NCI-H1105 treated with DMSO at 0.1 percent for 48 hours (cell line): Measurements from ENCODE around the gene HS6ST1.

Experiments used
- DNase-seq: peaks from one replicate; lab custom pipeline; 2025; lab: John Stamatoyannopoulos, UW

The HS6ST1 gene

DNA sequence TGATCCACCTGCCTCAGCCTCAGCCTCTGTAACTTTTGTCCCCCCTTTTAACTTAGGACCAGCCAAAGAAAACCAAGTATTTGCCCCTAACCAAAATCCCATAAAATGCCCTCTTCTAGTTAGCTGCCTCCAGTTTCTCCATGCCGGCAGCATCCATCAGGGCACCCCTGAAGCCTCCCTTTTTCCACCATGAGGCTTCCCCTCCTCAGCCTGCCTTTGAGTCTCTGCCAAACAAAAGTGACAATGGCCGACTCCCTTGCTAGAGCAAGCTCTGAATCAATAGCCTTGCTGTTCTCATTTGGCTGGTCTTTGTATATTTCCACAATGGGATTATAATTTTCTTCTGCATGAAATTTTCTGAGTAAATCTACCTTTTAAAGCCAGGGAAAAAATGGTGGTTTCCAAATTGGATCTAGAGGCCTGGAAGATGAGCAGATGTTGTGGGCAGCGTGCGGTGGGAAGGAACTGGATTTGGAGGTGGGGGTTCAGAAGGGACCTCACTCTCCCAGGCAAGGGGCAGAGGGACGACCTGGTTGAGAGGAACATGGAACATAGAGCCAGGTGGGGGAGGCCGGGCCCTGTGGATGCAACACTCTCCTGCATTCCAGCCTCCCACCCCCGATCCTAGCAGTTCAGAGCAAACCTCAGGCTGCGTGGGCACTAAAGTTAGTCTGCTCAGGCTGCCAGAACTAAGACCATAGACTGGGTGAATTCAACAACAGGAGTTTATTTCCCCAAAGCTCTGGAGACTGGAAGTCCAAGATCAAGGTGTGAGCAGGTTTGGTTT lies 80.6 kb downstream of the HS6ST1 start:
- DNase-seq = no peak

DNA sequence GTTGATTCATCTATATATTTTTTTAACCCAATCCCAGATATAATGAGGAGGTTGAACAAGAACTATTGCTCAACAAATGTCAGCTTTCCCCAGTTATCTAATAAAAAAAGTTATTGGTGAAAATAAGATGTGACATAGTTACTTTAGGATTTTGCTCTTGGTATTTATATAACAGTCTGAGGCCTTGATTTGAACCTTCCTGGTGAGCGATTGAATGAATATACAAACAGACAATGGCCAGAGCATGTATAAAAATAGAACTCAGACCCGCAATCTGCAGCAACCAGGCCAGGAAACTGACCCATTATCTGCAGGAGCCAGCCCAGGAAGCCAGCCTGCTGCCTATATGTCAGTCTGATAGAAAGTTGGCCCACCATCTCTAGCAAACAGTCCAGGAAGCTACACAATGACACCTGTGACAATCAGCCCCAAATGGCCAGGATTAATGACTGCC lies 81.6 kb downstream of the HS6ST1 start:
- DNase-seq = no peak

DNA sequence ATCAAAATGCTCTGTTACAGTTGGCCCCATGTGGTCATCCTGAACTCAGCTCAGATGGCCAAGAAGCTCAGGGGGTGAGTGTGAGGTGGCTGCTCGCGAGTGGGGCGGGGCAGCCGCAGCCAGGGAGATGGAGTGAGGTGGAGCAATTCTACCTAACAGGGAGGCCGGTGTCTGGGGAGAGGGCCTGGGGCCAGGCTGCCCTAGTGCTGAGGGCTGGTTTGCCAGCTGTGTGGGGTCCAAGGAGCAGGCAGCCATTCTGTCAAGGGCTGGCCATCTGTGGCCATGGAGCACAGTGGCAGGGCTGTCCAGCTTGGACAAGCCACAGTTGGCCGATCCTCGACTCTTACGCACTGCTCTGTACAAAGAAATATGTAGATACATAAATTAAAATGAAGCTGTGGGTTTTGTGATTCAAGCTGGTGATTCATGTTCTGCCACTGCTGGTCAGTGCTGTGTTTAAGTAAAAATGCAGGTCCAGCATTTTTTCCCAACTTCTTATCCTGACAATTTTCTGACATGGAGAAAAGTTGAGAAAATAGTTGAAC lies 82.1 kb downstream of the HS6ST1 start:
- DNase-seq = no peak

DNA sequence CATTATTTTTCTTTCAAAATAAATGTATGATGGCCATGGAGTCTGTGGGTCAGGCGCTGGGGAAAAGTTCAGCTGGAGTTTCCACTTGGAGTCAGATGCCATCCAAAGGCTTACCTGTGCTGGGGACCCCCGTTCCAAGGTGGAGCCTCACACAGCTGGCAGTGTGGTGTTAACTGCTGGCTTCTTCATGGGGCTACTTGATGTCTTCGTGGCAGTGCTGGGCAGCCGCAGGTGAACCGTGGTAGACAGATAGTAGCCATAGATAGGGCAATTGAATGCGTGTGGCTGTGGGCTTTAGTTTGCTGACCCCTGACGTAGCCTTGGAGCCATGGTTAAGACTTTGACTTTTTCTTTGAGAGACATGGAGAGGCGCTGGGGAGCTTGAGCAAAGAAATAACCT lies 83.1 kb downstream of the HS6ST1 start:
- DNase-seq = no peak

DNA sequence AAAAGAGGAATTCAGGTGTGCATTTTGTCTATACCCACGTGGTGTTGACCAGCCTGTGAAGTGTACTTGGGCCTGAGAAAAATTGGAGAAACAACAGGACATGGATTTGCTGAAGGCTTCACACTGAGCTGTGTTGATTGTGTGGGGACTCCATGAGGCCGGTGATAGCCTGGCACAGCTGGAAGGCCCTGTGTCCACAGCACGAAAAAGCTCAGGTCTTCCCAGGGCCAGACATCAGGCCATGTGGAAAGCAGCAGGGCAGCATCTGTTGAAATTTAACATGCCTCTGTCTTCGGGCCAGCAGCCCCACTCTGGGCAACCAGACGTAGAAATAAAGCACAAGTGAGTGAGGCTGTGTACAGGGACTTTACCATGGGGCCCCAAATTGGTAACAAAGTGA lies 84.1 kb downstream of the HS6ST1 start:
- no peak for DNase-seq

DNA sequence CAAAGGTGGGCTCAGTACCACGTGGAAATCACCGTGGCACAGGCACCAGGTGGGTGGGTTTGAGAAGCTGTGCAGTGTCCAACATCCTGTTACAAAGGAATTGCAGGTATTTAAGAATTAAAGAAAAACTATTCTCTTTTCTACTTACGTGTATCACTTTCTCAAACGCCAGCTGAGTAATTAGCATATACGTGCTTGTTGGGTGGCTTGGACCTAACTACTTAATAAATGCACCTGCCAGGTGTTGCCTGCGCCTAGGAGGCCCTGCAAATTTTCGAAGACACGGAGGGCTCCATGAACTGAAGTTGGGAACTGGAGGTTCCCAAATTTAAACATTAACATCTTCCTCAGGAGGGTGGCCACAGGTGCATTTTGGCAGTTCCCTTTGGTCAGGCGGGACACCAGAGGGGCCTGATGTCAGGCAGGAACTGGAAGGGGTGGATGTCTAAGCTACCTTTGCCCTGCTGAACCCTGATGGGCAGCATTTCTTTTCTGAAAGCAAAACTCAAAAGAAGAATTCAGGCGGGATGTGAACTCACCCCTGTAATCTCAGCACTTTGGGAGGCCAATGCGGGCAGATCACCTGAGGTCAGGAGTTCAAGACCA lies 84.8 kb downstream of the HS6ST1 start:
- peak; percentile 52 for DNase-seq

DNA sequence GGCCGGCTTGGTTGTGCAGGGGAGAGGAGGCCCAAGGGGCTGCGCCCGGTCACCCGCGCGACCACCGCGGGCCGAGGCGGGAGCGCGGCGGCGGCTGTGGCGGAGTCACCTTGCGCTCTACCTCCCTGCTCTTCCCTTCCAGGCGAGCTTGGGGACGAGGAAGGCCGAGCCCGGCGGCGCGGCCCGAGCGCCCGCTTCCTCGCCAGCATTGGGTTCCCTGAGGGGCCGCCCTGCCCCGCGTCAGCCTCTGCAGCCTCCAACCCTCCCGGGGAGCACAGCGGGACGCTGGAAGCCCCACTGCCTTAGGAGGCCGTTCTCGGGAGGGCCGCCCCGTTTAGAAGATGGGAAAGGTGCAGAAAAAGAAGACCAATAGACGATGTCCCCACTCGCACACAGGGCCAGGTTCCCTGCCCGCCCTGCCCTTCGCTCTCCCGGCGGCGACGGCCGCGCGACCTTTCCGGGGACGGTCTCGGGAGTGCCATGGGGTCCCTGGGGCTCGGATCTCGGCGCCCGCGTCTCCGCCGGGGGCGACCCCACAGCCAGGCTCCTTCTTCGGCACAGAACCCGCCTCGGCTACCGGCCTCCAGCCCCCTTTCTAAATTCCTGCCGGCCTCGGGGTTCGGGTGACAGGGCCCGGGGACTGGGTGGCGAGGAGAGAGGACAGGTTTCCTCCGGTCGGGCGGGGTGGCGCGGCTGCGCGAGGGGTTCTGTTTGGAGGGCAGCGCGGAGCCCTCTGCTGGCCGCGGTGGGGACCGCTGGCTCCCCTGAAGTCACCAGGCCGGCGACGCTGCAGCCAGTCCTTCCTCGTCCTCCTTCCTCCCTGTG lies 85.5 kb downstream of the HS6ST1 start:
- peak; percentile 62 for DNase-seq

DNA sequence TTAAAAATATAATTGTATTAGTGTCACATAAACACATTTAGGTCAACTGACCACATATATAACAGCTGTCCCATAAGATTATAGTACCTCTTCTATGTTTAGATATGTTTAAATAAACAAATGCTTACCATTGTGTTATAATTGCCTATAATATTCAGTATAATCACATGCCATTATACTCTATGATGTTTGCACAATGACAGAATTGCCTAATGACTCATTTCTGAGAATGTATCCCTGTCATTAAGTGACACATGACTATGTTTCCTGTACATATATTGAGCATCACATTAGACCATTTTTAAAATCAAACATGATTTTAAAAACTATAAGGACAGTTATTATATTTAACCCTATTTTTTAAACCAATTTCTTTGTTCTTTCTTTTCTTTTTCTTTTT lies 89.8 kb downstream of the HS6ST1 start:
- peak; percentile 63 for DNase-seq

DNA sequence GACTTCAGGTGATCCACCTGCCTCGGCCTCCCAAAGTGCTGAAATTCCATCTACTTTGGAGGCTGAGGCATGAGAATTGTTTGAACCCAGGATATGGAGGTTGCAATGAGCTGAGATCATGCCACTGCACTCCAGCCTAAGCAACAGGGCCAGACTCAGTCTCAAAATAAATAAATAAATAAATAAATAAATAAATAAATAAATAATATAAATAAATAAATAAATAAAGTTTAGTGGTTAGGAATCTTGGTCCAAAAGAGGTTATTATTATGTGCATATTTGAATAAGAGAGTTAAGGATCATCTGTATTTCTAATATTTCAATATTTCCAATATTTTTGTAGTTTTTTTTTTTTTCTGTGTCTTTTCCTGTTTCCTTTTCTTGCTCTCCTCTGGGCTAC lies 90.8 kb downstream of the HS6ST1 start:
- no peak for DNase-seq

DNA sequence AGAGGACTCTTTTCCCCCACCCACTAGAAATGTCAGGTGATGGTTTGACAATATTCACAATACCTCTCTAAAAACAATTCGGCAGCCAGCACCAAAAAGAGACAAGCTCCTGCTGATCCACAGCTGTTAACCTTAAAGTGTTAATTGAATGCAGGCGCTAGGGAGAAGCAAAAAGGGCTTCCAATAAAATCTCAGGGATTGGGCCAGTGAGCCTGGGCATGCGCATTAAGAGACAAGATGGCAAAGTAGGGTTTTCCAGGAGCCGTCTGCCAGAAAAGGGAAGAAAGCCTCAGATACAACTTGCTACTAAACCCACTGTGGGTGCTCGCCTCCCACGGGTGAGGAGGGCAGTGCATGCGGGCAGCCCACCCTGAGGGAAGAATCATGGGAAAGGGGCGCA lies 98.8 kb downstream of the HS6ST1 start:
- no peak for DNase-seq

DNA sequence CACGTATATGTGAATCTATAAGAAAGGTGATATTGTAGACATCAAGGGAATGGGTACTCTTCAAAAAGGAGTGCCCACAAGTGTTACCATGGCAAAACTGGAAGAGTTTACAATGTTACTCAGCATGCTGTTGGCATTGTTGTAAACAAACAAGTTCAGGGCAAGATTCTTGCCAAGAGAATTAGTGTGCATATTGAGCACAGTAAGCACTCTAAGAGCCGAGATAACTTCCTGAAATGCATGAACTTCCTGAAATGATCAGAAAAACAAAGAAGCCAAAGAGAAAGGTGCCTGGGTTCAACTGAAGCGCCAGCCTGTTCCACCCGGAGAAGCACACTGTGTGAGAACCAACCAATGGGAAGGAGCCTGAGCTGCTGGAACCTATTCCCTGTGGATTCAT lies 101.0 kb downstream of the HS6ST1 start:
- no peak for DNase-seq

DNA sequence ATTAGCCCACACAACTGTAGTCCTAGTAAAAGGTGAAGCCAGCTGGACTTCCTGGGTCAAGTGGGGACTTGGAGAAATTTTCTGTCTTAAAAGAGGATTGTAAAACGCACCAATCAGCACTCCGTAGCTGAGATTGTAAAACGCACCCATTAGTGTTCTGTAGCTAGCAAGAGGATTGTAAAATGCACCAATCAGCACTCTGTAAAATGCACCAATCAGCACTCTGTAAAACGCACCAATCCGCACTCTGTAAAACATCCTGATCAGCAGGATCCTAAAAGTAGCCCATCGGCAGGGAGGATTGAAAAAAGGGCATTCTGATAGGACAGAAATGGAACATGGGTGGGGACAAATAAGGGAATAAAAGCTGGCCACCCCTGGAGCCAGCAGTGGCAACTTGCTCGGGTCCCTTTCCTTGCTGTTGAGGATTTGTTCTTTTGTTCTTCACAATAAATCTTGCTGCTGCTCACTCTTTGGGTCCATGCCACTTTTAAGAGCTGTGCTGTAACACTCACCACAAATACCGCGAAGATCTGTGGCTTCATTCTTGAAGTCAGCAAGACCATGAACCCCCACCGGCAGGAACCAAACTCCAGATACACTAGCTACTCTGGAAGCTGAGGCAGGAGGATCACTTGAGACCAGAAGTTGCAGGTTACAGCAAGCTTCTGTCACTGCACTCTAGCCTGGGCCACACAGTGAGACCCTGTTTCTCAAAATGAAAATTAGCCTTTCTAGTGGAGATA lies 102.6 kb downstream of the HS6ST1 start:
- DNase-seq = no peak
